PC-3 (cell line): ENCODE data around the gene LRRC7. TPM values are rescaled to one million over a fixed set of nuclear protein-coding genes. Genes with fewer than 3 reads are reported as not detected.
A peak's percentile ranks its signal among the peaks of the same experiment; 100 is the strongest.

ENCODE experiments used
- ATAC-seq: fragments of 200-7000 bp; cut with Tn5 transposase; 2 replicates; pipeline ENCODE4 v1.9.1; 2020; ENCODE audit warnings: mild to moderate bottlenecking, moderate library complexity
- BruUV-seq: library from RNA; stranded (reverse); fragments of 400-500 nt; replicated peaks from 2 replicates; lab custom pipeline; 2021; lab: Mats Ljungman, UMichigan
- CTCF ChIA-PET: fragments of 300-600 bp; sonication (Branson Sonifier 250); formaldehyde crosslinking; loops from one replicate; lab custom pipeline; 2022; ENCODE audit warnings: antibody characterized with exemption; lab: Charles Lee
- POLR2A ChIA-PET: fragments of 300-600 bp; sonication (Branson Sonifier 250); formaldehyde crosslinking; loops from one replicate; lab custom pipeline; 2022; ENCODE audit warnings: antibody characterized with exemption; ENCODE audit not compliant: unreplicated experiment; lab: Charles Lee
- DNase-seq: peaks from one replicate; pipeline ENCODE4 v3.0.0-alpha.2; 2015
- H2AFZ ChIP-seq: fragments of 300-600 bp; sonication (generic); 2 replicates; pipeline ENCODE4 v1.6.0; 2016; ENCODE audit warnings: antibody characterized with exemption, low read length
- H3F3A ChIP-seq: fragments of 300-600 bp; sonication (generic); one replicate; pipeline ENCODE4 v1.6.0; 2017; ENCODE audit warnings: antibody characterized with exemption, low read length, control low read depth, mild to moderate bottlenecking; ENCODE audit not compliant: unreplicated experiment
- H3K27ac ChIP-seq: fragments of 300-600 bp; sonication (generic); 2 replicates; pipeline ENCODE4 v1.5.1; 2016; ENCODE audit warnings: mild to moderate bottlenecking, low read length
- H3K27me3 ChIP-seq: fragments of 300-600 bp; sonication (generic); 2 replicates; pipeline ENCODE4 v1.6.1; 2016; ENCODE audit warnings: low read length, mixed read lengths
- H3K36me3 ChIP-seq: fragments of 300-600 bp; sonication (generic); 2 replicates; pipeline ENCODE4 v1.6.1; 2016; ENCODE audit warnings: low read depth, mixed run types, low read length, mixed read lengths
- H3K4me1 ChIP-seq: fragments of 300-600 bp; sonication (generic); 2 replicates; pipeline ENCODE4 v1.5.1; 2016; ENCODE audit warnings: low read length; ENCODE audit not compliant: insufficient read depth
- H3K4me2 ChIP-seq: fragments of 300-600 bp; sonication (generic); 2 replicates; pipeline ENCODE4 v1.6.0; 2016; ENCODE audit warnings: low read length
- H3K4me3 ChIP-seq: fragments of 300-600 bp; sonication (generic); 2 replicates; pipeline ENCODE4 v1.5.1; 2016; ENCODE audit warnings: mild to moderate bottlenecking, low read length, mixed read lengths
- H3K79me2 ChIP-seq: fragments of 300-600 bp; sonication (generic); 2 replicates; pipeline ENCODE4 v1.6.1; 2017; ENCODE audit warnings: low read length, mixed read lengths
- H3K9ac ChIP-seq: fragments of 300-600 bp; sonication (generic); 2 replicates; pipeline ENCODE4 v1.6.0; 2016; ENCODE audit warnings: mild to moderate bottlenecking, low read length
- H3K9me2 ChIP-seq: fragments of 300-600 bp; sonication (generic); replicated peaks from 2 replicates; pipeline ENCODE4 v1.6.1; 2016; ENCODE audit warnings: mixed run types, low read length, mixed read lengths
- H3K9me3 ChIP-seq: fragments of 300-600 bp; sonication (generic); 2 replicates; pipeline ENCODE4 v1.6.1; 2016; ENCODE audit warnings: low read length, mixed read lengths
- H4K20me1 ChIP-seq: fragments of 300-600 bp; sonication (generic); 2 replicates; pipeline ENCODE4 v1.6.1; 2016; ENCODE audit warnings: low read length, mixed read lengths
- CTCF ChIP-seq: fragments of 300-600 bp; sonication (generic); conservative IDR thresholded peaks from 2 replicates; pipeline ENCODE4 v1.5.1; 2017; ENCODE audit warnings: antibody characterized with exemption, low read depth, mild to moderate bottlenecking, low read length
- EZH2 ChIP-seq: fragments of 300-600 bp; sonication (generic); IDR thresholded peaks from one replicate; pipeline ENCODE4 v1.6.1; 2017; ENCODE audit warnings: antibody characterized with exemption, mild to moderate bottlenecking, low read length; ENCODE audit not compliant: unreplicated experiment
- EZH2phosphoT487 ChIP-seq: fragments of 300-600 bp; sonication (generic); IDR thresholded peaks from 2 replicates; pipeline ENCODE4 v1.6.1; 2018; ENCODE audit warnings: mild to moderate bottlenecking, antibody characterized with exemption, low read length, borderline replicate concordance
- intact Hi-C: fragments of 100-400 bp; cut with micrococcal nuclease; formaldehyde crosslinking; loops from 2 replicates; pipeline ENCODE4 v1.9.0; 2023
- total RNA-seq: library from RNA; depleted of rRNA; stranded (reverse); fragments of >200 nt; gene quantifications from 2 replicates; pipeline ENCODE4 v1.2.3, GENCODE V29; 2014

LRRC7 gene
- total RNA-seq, 1 experiment from 2014 or later, result 0.04 TPM

DNA sequence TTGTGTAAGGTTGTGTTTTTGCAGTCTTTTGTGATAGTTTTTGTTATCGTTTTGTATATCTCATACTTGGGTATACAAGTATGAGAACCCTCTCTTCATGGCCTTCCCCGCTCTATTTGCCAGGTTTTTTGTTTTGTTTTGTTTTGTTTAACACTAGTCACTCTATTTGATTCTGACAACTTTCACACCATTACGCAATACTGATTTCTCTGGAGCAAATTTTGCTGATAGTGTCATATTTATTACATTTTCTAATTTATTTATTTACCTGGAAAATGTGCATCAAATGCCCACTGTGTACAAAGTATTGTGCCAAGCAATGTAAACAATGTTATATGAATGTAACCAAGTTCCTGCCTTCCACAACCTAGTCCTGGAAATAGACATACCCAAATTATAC lies 547.6 kb downstream of the LRRC7 start:
- H3K9ac ChIP-seq, result no peak overlapping the region
- BruUV-seq, result no TSS peak
- H3K27ac ChIP-seq, result no peak overlapping the region
- no peaks in the 10 kb centered on the region for H3F3A ChIP-seq
- no peaks in the 10 kb centered on the region for H4K20me1 ChIP-seq
- intact Hi-C loops, result no loop called here
- no peak overlapping the region for H2AFZ ChIP-seq
- no peak overlapping the region for H3K4me2 ChIP-seq
- POLR2A ChIA-PET, result no interaction called here
- no peaks in the 10 kb centered on the region for H3K4me1 ChIP-seq
- H3K79me2 ChIP-seq, result no peaks in the 10 kb centered on the region
- H3K36me3 ChIP-seq, result no peaks in the 10 kb centered on the region
- DNase-seq (no peak), ATAC-seq (no peak)
- peaks cover 31% of the 10 kb centered on the region for H3K27me3 ChIP-seq
- H3K9me2 ChIP-seq, result no peaks in the 10 kb centered on the region
- no peak for TF ChIP-seq CTCF
- TF ChIP-seq EZH2phosphoT487, result no peak
- TF ChIP-seq EZH2, result no peak
- H3K4me3 ChIP-seq, result no peak overlapping the region
- no peaks in the 10 kb centered on the region for H3K9me3 ChIP-seq
- CTCF ChIA-PET, result no interaction called here

DNA sequence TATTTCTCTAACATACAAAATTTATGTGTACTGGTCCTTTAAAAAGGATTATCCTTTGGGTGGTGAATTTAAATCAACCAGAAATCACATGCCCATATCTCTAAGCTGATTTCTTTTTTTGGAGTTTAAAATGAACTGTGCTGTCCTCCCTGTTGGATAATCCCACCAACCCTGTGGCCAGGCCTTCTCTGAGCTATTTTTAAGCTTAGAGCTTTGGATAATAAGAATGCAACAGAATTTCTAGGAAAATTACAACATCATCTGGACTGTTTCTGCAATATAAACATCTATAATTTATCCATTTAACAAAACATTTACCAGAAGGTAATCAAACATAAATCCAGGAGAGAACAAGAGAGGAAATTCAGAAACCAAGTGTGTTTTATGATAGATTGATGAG lies 549.3 kb downstream of the LRRC7 start:
- no peak overlapping the region for H3K9ac ChIP-seq
- no peak overlapping the region for H3K4me3 ChIP-seq
- no peaks in the 10 kb centered on the region for H3K9me3 ChIP-seq
- H3K79me2 ChIP-seq, result no peaks in the 10 kb centered on the region
- H3K27ac ChIP-seq, result no peak overlapping the region
- no peak for DNase-seq
- no peaks in the 10 kb centered on the region for H4K20me1 ChIP-seq
- H3K27me3 ChIP-seq, result peaks cover 48% of the 10 kb centered on the region
- no peaks in the 10 kb centered on the region for H3K4me1 ChIP-seq
- no peaks in the 10 kb centered on the region for H3F3A ChIP-seq
- ChIA-PET CTCF (no interaction called here), POLR2A (no interaction called here)
- H3K9me2 ChIP-seq, result no peaks in the 10 kb centered on the region
- BruUV-seq, result no TSS peak
- no peak for ATAC-seq
- no peaks in the 10 kb centered on the region for H3K36me3 ChIP-seq
- intact Hi-C loops, result no loop called here
- H2AFZ ChIP-seq, result no peak overlapping the region
- H3K4me2 ChIP-seq, result no peak overlapping the region
- TF ChIP-seq EZH2 (no peak), EZH2phosphoT487 (no peak), CTCF (no peak)

DNA sequence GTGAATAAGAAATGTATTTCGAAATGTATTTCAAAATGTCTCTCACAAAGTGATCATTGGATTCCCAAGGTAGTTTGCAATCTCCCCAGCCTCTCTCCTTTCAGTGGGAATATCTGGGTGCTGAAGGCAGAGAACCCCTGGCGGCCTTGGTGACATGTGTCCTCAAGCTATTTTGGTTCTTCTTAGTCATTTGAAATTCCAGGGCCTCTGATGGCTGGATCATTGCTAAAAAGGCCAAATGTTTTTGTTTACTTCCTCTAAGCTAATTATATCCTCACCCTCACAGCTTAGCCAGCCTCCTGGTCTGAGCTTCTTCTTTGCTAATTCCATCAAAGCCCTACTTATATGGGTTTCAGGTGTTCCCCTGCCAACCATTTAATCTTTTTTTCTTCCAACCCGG lies 566.4 kb downstream of the LRRC7 start:
- ATAC-seq, result no peak
- CTCF ChIA-PET, result no interaction called here
- Histone ChIP-seq H4K20me1 (no peaks in the 10 kb centered on the region), H3K9ac (no peak overlapping the region), H3K9me2 (no peaks in the 10 kb centered on the region), H3K4me2 (no peak overlapping the region), H2AFZ (no peak overlapping the region), H3K27me3 (no peaks in the 10 kb centered on the region), H3K36me3 (no peaks in the 10 kb centered on the region), H3K27ac (no peak overlapping the region), H3K79me2 (no peaks in the 10 kb centered on the region), H3K9me3 (no peaks in the 10 kb centered on the region), H3K4me1 (no peaks in the 10 kb centered on the region), H3F3A (no peaks in the 10 kb centered on the region), H3K4me3 (no peak overlapping the region)
- TF ChIP-seq EZH2 (no peak), CTCF (no peak), EZH2phosphoT487 (no peak)
- peak; percentile 7 for DNase-seq
- POLR2A ChIA-PET, result no interaction called here
- intact Hi-C loops, result loop anchor here (5.0 kb wide), 1 partner anchor 913 kb away; the partner anchor contains the start of gene PTGER3
- BruUV-seq, result no TSS peak
